Central memory CD8-positive, alpha-beta T cell (primary cell): ENCODE measurements around the gene SIGLEC5.
"Not testable (repeated sequence)": the region's sequence is repeated elsewhere in the genome, so short reads cannot be mapped to it uniquely, and the experiment has no call there.

Source experiments
- ATAC-seq: fragments of 150-1000 bp; cut with Tn5 transposase; replicated peaks from 2 replicates; pipeline ENCODE4 v1.10.0; 2022; ENCODE audit warnings: mild to moderate bottlenecking, moderate FRiP score, moderate number of reproducible peaks; ENCODE audit not compliant: poor library complexity, severe bottlenecking; ENCODE audit errors: extremely low read depth
- DNase-seq, 2 donors: peaks; one replicate each; pipeline ENCODE4 v3.0.0; 2021; ENCODE audit warnings: low spot score in 2 of 2
- H3K27ac Mint-ChIP-seq: one replicate; pipeline ENCODE4 v1.8.0; 2022; ENCODE audit warnings: low read depth, mild to moderate bottlenecking, moderate library complexity, mixed read lengths
- H3K27me3 Mint-ChIP-seq: one replicate; pipeline ENCODE4 v1.8.0; 2022; ENCODE audit warnings: mixed read lengths
- H3K36me3 Mint-ChIP-seq: one replicate; pipeline ENCODE4 v1.8.0; 2022; ENCODE audit warnings: mild to moderate bottlenecking, moderate library complexity, mixed read lengths; ENCODE audit not compliant: insufficient read depth
- H3K4me1 Mint-ChIP-seq: one replicate; pipeline ENCODE4 v1.8.0; 2022; ENCODE audit warnings: mixed read lengths
- H3K4me3 Mint-ChIP-seq: one replicate; pipeline ENCODE4 v1.8.0; 2022; ENCODE audit warnings: mild to moderate bottlenecking, moderate library complexity, mixed read lengths
- H3K9me3 Mint-ChIP-seq: one replicate; pipeline ENCODE4 v1.8.0; 2022; ENCODE audit warnings: mixed read lengths

SIGLEC5 gene

DNA sequence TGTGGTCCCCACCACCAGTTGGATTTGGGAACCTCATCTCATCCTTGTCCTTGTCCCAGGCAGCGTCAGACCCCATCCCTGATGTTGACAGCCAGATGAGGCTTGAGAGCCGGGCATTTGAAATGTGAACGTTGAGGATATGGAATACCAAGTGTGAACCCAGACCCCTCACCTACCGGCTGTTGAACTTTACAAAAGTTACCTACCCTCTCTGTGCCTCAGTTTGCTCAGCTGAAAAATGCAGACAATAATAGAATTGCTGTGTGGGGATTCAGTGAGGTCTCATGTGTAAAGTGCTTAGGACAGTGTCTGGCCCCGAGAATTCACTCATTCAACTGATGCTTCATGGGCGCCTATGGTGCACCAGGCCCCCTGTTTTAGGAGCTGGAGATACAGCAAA lies 17.1 kb upstream of the SIGLEC5 start:
- ATAC-seq (no peak), DNase-seq (no peak)
- peaks cover 6% of the 10 kb centered on the region for H3K4me1 Mint-ChIP-seq
- H3K4me3 Mint-ChIP-seq = no peak overlapping the region
- H3K27me3 Mint-ChIP-seq = peaks cover 66% of the 10 kb centered on the region
- no peaks in the 10 kb centered on the region for H3K36me3 Mint-ChIP-seq
- H3K9me3 Mint-ChIP-seq = no peaks in the 10 kb centered on the region
- H3K27ac Mint-ChIP-seq = no peak overlapping the region

DNA sequence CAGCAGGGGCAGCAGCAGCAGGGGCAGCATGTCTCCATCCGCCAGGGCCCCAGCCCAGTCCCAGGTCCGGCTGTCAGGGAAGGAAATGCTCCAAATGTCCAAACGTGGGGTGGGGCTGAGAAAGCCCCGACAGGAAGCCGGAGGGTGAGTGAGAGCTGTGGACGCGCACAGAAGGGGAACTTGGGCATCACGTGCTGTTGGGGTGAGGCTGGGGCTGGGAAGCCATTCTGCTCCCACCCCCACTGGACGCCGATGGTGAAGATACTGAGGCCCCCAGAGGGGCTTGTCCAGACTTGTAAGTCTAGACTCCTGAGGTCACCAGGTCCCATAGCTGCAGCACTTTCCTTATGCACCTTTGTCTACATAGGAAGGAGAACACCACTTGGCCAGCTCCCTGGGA lies 16.5 kb upstream of the SIGLEC5 start, which contains the start of gene SIGLEC14:
Gene SIGLEC14, minus strand, starts transcription at position 96 of the 400 bp plus-strand sequence. Its CDS starts 66 bp downstream, at position 30.
- H3K27ac Mint-ChIP-seq = not testable (repeated sequence)

DNA sequence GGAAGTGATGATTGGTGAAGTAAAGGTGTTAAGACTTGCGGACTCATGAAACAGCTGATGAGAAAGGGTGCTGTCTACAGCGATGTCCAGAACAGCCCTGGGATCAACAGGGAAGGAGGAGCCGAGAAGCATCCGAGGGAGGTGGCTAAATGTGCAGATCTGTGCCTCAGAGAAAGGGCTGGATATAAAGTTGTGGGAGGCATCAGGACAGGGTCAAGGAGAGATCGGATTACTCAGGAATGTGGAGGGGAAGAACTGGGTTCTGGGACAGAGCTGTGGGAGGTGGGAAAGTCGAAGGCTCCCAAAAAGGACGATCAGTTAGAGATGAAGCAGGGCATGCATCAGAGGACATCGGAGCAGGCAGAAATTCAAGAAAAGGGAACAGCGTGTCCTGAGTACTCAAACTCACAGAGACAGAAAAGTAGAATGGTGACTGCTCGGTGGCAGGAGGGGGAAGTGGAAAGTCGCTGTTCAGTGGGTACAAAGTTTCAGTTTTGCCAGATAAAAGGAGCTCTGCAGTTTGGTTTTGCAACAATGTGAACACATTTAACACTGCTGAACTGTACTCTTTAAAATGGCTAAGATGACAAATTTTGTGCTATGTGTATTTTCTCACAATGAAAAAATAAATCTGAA lies 14.6 kb upstream of the SIGLEC5 start:
- Mint-ChIP-seq H3K27me3 (peaks cover 59% of the 10 kb centered on the region), H3K4me1 (peaks cover 6% of the 10 kb centered on the region), H3K27ac (no peak overlapping the region), H3K36me3 (no peaks in the 10 kb centered on the region), H3K9me3 (no peaks in the 10 kb centered on the region), H3K4me3 (no peak overlapping the region)
- DNase-seq (no peak), ATAC-seq (no peak)

More for the DNA sequence above, 16.5 kb upstream of the SIGLEC5 start, which contains the start of gene SIGLEC14:
- H3K36me3 Mint-ChIP-seq, H3K4me1 Mint-ChIP-seq, DNase-seq, ATAC-seq, H3K9me3 Mint-ChIP-seq, H3K4me3 Mint-ChIP-seq: not testable (repeated sequence)
- H3K27me3 Mint-ChIP-seq = peaks cover 62% of the 10 kb centered on the region

DNA sequence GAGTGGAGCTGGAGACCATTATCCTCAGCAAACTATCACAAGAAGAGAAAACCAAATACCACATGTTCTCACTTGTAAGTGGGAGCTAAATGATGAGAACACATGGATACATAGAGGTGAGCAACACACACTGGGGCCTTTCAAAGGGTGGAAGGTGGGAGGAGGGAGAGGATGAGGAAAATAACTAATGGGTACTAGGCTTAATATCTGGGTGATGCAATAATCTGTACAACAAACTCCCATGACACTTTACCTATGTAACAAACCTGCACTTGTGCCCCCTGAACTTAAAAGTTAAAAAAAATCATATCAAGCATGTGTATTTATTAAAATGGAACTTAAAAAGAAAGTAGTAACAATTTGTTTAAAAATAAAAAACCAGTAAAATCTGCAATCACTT lies 11.4 kb upstream of the SIGLEC5 start:
- ATAC-seq = no peak
- no peaks in the 10 kb centered on the region for H3K36me3 Mint-ChIP-seq
- H3K9me3 Mint-ChIP-seq = no peaks in the 10 kb centered on the region
- H3K4me1 Mint-ChIP-seq = peaks cover 6% of the 10 kb centered on the region
- peaks cover 49% of the 10 kb centered on the region for H3K27me3 Mint-ChIP-seq
- no peak overlapping the region for H3K27ac Mint-ChIP-seq
- no peak overlapping the region for H3K4me3 Mint-ChIP-seq
- DNase-seq = no peak

DNA sequence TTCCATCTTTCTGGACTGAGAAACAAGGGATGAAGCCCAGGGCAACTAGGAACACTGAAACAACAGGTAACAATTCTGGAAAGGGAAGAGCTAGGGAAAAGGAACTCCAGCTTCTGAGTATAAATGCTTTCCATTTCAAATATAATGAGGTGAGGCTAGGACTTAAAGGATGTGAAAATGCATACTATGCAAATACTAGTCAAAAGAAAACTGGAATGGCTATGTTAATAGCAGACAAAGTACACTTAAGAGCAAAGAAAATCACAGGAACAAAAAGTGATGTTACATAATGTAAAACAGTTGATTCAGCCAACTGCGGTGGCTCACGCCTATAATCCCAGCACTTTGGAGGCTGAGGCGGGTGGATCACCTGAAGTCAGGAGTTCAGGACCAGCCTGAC lies 10.2 kb upstream of the SIGLEC5 start:
- no peak overlapping the region for H3K27ac Mint-ChIP-seq
- H3K9me3 Mint-ChIP-seq = no peaks in the 10 kb centered on the region
- peaks cover 46% of the 10 kb centered on the region for H3K27me3 Mint-ChIP-seq
- no peak for DNase-seq
- peaks cover 6% of the 10 kb centered on the region for H3K4me1 Mint-ChIP-seq
- no peak for ATAC-seq
- no peaks in the 10 kb centered on the region for H3K36me3 Mint-ChIP-seq
- H3K4me3 Mint-ChIP-seq = no peak overlapping the region

DNA sequence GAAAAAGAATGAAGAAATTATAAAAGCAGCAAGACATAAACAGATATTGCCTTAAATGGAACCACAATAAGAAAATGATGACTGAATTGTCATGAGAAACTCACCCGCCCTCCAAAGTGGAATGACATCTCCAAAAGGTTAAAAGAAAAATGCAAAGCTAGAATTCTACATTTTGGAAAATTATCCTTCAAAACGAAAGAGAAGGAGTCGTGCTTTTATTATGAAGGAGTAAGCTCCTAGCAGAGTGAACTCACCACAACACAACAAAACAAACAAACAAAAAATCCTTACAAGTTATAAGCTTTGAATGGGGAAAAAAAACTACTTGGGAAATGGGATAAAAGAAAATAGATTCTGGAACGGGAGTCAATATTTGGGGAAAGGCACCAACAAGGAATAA lies 9.7 kb upstream of the SIGLEC5 start:
- H3K27me3 Mint-ChIP-seq = peaks cover 42% of the 10 kb centered on the region

DNA sequence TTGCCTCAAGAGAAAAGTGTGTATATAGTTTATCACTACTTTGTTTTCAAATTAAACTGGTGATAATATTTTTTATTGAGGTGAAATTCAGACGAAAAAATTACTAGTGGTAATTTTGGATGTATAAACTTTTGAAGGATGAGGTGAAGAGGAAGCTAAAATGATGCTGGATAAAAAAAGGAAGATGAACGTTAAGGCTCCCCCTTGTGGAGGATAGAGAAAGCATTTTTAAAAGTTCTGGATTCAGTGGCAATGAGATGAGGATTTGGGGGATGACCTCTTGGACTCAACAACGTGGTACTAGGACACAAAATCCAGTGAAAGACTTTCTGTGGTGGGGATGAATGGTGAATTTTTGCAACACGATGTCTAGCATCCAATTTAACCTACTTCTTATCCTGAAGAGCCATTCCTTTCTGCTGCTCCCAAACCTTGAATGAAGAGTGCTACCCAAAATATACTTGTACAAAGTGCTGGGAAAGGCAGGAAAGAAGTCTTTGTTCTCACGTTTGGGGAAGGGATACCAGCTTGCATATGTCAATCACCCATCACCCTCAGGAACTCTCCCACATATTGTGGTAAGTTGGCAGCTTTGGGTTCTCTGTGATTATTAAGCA lies 7.3 kb upstream of the SIGLEC5 start:
- H3K27ac Mint-ChIP-seq = no peak overlapping the region
- H3K4me1 Mint-ChIP-seq = no peaks in the 10 kb centered on the region
- no peaks in the 10 kb centered on the region for H3K36me3 Mint-ChIP-seq
- H3K9me3 Mint-ChIP-seq = no peaks in the 10 kb centered on the region
- ATAC-seq = no peak
- DNase-seq = no peak
- peaks cover 29% of the 10 kb centered on the region for H3K27me3 Mint-ChIP-seq
- H3K4me3 Mint-ChIP-seq = no peak overlapping the region

More for the DNA sequence above, 9.7 kb upstream of the SIGLEC5 start:
- ATAC-seq = no peak
- Mint-ChIP-seq H3K27ac (no peak overlapping the region), H3K9me3 (no peaks in the 10 kb centered on the region), H3K4me1 (peaks cover 5% of the 10 kb centered on the region), H3K4me3 (no peak overlapping the region), H3K36me3 (no peaks in the 10 kb centered on the region)
- DNase-seq = no peak

DNA sequence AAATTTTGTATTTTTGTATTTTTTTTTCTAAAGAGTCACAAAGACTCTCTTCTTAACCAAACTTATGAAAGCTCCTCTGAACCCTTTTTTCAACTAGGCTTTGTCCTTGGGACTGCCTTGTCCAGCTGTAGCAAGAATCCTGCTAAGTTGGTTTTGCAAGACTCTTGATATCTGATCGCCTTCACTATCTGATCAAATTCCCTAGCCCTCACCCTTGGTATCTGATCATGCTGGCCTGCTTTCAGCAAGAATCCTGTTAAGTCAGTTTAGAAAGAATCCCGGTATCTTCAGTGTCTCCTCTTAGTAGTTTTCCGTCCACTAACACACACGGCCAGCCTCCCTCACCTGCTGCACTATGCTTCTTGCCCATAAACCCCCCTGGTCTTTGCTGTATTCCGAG lies 1.9 kb upstream of the SIGLEC5 start:
- DNase-seq (no peak), ATAC-seq (no peak)
- Mint-ChIP-seq H3K27ac (no peak overlapping the region), H3K4me3 (no peak overlapping the region), H3K4me1 (no peaks in the 10 kb centered on the region), H3K27me3 (peaks cover 11% of the 10 kb centered on the region), H3K36me3 (no peaks in the 10 kb centered on the region), H3K9me3 (no peaks in the 10 kb centered on the region)

DNA sequence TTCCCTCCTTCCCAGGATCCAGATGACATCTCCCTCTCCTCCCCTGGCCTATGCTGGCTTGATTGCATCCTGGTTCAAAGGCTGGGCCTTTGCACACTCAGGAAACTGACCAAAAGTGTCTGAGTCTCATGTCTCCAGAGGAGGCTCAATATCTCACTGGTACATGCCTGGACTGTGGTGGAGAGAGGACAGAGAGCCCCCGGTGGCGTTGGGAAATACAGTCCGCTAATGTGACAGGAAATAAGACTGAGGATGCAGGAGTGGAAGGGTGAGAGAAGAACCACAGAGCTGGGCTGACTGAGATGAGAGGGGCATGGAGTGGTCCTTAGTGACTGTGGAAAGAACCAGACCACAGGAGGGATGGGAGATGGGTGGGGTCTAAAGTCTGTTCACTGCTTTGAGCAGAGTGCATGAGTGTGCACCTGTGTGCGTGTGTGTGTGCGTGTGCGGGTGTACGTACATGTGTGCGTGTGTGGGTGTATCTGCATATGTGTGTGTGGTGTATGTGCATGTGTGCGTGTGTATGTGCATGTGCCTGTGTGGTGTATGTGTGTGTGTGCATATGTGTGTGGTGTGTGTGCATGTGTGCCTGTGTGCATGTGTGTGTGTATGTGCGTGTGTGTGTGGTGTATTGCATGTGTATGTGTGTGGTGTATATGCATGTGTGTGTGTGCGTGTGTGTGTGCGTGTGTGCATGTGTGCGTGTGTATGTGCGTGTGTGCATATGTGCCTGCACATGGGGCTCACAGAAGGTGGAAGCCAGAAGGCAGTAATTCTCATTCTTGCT lies 1.9 kb downstream of the SIGLEC5 start:
- Mint-ChIP-seq H3K9me3 (no peaks in the 10 kb centered on the region), H3K27ac (no peak overlapping the region), H3K4me1 (no peaks in the 10 kb centered on the region), H3K27me3 (peaks cover 31% of the 10 kb centered on the region), H3K36me3 (no peaks in the 10 kb centered on the region), H3K4me3 (no peak overlapping the region)
- DNase-seq (no peak), ATAC-seq (no peak)

DNA sequence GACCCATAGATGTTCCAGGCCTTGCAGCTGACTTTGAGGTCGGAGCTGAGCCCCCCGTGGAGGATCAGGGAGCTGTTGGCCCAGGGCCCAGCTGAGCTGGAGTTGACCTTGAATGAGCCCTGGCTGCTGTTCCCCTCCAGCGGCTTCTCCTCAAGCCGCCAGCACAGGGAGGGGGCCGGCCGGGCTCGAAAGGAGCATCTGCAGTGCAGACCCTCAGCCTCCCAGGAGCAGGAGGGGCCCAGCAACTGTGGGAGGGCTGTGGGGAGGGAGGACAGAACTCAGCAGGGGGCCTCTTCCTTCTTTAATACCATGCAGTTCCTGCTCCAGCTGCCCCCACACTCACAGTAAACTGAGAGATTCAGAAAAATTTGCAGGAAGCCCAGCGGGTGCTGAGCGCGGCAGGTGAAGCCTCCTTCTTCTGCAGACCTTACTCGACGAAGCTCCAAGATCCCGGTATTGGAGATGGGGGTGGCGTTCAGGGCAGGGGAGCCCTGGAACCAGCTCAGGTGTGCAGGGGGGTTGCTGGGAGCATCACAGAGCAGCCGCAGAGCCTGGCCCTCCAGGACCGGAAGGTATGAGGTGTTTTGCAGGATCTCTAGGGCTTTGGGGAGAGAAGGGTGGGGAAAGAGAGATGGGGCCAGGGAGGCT lies 2.6 kb downstream of the SIGLEC5 start:
- no peak for ATAC-seq
- DNase-seq = no peak
- Mint-ChIP-seq H3K36me3 (no peaks in the 10 kb centered on the region), H3K4me1 (no peaks in the 10 kb centered on the region), H3K9me3 (no peaks in the 10 kb centered on the region), H3K27ac (no peak overlapping the region), H3K27me3 (peaks cover 31% of the 10 kb centered on the region), H3K4me3 (no peak overlapping the region)

DNA sequence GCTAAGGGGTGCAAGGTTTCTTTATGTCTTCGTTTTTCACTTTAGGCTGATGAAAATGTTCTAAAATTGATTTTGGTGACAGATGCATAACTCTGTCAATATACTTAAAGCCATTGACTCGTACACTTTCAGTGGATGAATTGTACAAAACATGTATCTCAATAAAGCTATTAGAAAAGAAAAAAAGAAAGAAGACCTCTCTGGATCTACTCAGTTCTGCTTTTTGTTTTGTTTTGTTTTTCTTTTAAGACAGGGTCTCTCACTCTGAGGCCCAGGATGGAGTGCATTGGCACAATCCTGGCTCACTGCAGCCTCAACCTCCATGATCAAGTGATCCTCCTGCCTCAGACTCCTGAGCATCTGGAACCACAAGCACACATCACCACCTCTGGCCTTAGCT lies 3.5 kb downstream of the SIGLEC5 start:
- H3K27me3 Mint-ChIP-seq = peaks cover 31% of the 10 kb centered on the region
- no peaks in the 10 kb centered on the region for H3K36me3 Mint-ChIP-seq
- DNase-seq (no peak), ATAC-seq (no peak)
- H3K27ac Mint-ChIP-seq = no peak overlapping the region
- H3K9me3 Mint-ChIP-seq = no peaks in the 10 kb centered on the region
- no peaks in the 10 kb centered on the region for H3K4me1 Mint-ChIP-seq
- no peak overlapping the region for H3K4me3 Mint-ChIP-seq

DNA sequence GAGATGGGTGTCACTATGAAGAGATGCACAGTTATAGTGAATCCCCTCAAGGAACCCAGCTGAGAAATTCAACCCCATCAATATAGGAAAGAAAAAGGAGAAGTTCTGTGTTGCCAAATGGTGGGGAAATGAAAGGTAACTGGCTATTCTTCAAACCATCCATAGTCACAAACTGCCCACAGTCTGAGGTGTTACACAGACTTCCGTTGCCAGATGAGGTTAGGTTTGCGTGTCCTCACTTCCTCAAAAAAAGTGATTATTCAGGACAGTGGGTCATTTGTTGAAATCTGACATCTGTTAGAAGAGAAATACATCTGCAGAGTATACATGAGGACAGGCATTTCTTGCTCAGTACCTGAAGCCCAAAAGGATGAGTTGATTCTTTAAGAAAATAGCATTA lies 9.0 kb downstream of the SIGLEC5 start:
- DNase-seq (no peak), ATAC-seq (no peak)
- Mint-ChIP-seq H3K4me3 (no peak overlapping the region), H3K27ac (no peak overlapping the region), H3K9me3 (no peaks in the 10 kb centered on the region), H3K27me3 (peaks cover 16% of the 10 kb centered on the region), H3K4me1 (no peaks in the 10 kb centered on the region), H3K36me3 (no peaks in the 10 kb centered on the region)
